Measurements from ENCODE around the gene STOML2. TPM values are rescaled to one million over a fixed set of nuclear protein-coding genes. Genes with fewer than 3 reads are reported as not detected.

The STOML2 gene
- total and polyA plus RNA-seq, 9 of the 15 experiments (the other 6 are each of a cell fraction or from before 2014, with no cell fraction given): 110 to 220 (median 174) TPM

GRCh38 chr9:35108946-35109575 lies 6.1 kb upstream of the STOML2 start (continued):
- peak in 1 of 2 experiments; percentile 71; a peak in 3 of 4 replicates for TF ChIP-seq MNT (conservative IDR thresholded peaks at IDR 0.05)
- peak; percentile 75 to 81; a peak in 3 of 4 replicates for TF ChIP-seq TBL1XR1 (IDR thresholded peaks at IDR 0.05; ENCODE audit: low read length in 2 of 2)
- TF ChIP-seq ZNF586 (CRISPR knock-in tag; conservative IDR thresholded peaks at IDR 0.05): no peak
- TF ChIP-seq DPF2 (IDR thresholded peaks at IDR 0.05): peak; percentile 95
- no peak for TF ChIP-seq SREBF2 (CRISPR knock-in tag; IDR thresholded peaks at IDR 0.05)
- no peak for TF ChIP-seq ARID3A (IDR thresholded peaks at IDR 0.05; ENCODE audit: borderline replicate concordance, low read depth, low read length)
- 0 out of 2 replicates have a peak, but pooled peaks have one; percentile 35 for TF ChIP-seq FOXJ2 (tag; IDR thresholded peaks at IDR 0.05)
- TF ChIP-seq NFIX (CRISPR knock-in tag; IDR thresholded peaks at IDR 0.05; ENCODE audit: low read depth): no peak
- TF ChIP-seq ZNF277 (CRISPR knock-in tag; IDR thresholded peaks at IDR 0.05; ENCODE audit: borderline replicate concordance): no peak
- TF ChIP-seq TAF15 (IDR thresholded peaks at IDR 0.05; ENCODE audit: low read depth, low read length): no peak
- TF ChIP-seq SIN3A (IDR thresholded peaks at IDR 0.05; ENCODE audit: borderline replicate concordance in 2 of 2, control insufficient read depth in 1 of 2, low read depth in 2 of 2, low read length in 2 of 2): peak in 1 of 2 experiments; percentile 90; a peak in 3 of 4 replicates
- peak; percentile 25; the same call in 1 of the 2 replicates for TF ChIP-seq JUN (IDR thresholded peaks at IDR 0.05; ENCODE audit: borderline replicate concordance, low read depth, low read length)
- TF ChIP-seq JUN (CRISPR knock-in tag; IDR thresholded peaks at IDR 0.05; ENCODE audit: borderline replicate concordance): no peak
- peak; percentile 95 for TF ChIP-seq KLF16 (IDR thresholded peaks at IDR 0.05)
- no peak for TF ChIP-seq SAP30 (IDR thresholded peaks at IDR 0.05; ENCODE audit: borderline replicate concordance, insufficient read depth, low read depth, low read length, poor library complexity, severe bottlenecking)
- peak; percentile 93 for TF ChIP-seq MTA2 (IDR thresholded peaks at IDR 0.05; ENCODE audit: low read depth)
- TF ChIP-seq PHF20 (IDR thresholded peaks at IDR 0.05; ENCODE audit: partially characterized antibody): no peak
- no peak for TF ChIP-seq ZNF280B (CRISPR knock-in tag; IDR thresholded peaks at IDR 0.05)
- no peak for TF ChIP-seq ELK3 (CRISPR knock-in tag; IDR thresholded peaks at IDR 0.05)
- peak; percentile 93 for TF ChIP-seq SMARCA4 (IDR thresholded peaks at IDR 0.05)
